Calu3 (cell line): ENCODE measurements around the gene PRND. TPM values are rescaled to one million over a fixed set of nuclear protein-coding genes. Genes with fewer than 3 reads are reported as not detected.
A peak's percentile ranks its signal among the peaks of the same experiment; 100 is the strongest.

ENCODE experiments used
- BruUV-seq: library from RNA; stranded (reverse); fragments of 400-500 nt; replicated peaks from 2 replicates; lab custom pipeline; 2021; lab: Mats Ljungman, UMichigan
- CTCF ChIA-PET: fragments of 300-600 bp; sonication (Branson Sonifier 250); formaldehyde crosslinking; loops from one replicate; lab custom pipeline; 2022; ENCODE audit warnings: antibody characterized with exemption; lab: Charles Lee
- DNase-seq: peaks from one replicate; pipeline ENCODE4 v3.0.0; 2022
- H3K27ac Mint-ChIP-seq: one replicate; pipeline ENCODE4 v1.8.0; 2022; ENCODE audit warnings: mixed read lengths; ENCODE audit not compliant: unreplicated experiment
- H3K27me3 Mint-ChIP-seq: one replicate; pipeline ENCODE4 v1.8.0; 2022; ENCODE audit warnings: mixed read lengths; ENCODE audit not compliant: unreplicated experiment
- H3K36me3 Mint-ChIP-seq: one replicate; pipeline ENCODE4 v1.8.0; 2022; ENCODE audit warnings: mild to moderate bottlenecking, moderate library complexity, mixed read lengths; ENCODE audit not compliant: insufficient read depth, unreplicated experiment
- H3K4me1 Mint-ChIP-seq: one replicate; pipeline ENCODE4 v1.8.0; 2022; ENCODE audit warnings: mild to moderate bottlenecking, low read depth, mixed read lengths; ENCODE audit not compliant: unreplicated experiment
- H3K4me3 Mint-ChIP-seq: one replicate; pipeline ENCODE4 v1.8.0; 2022; ENCODE audit warnings: mild to moderate bottlenecking, low read depth, moderate library complexity, mixed read lengths; ENCODE audit not compliant: unreplicated experiment
- H3K9me3 Mint-ChIP-seq: one replicate; pipeline ENCODE4 v1.8.0; 2022; ENCODE audit warnings: low read depth, mixed read lengths; ENCODE audit not compliant: unreplicated experiment
- CTCF ChIP-seq: fragments of 200-600 bp; IDR thresholded peaks from one replicate; pipeline ENCODE4 v1.8.0; 2022; ENCODE audit warnings: antibody characterized with exemption; ENCODE audit not compliant: unreplicated experiment
- intact Hi-C: fragments of 100-400 bp; cut with micrococcal nuclease; formaldehyde crosslinking; loops from one replicate; pipeline ENCODE4 v1.10.0; 2022; ENCODE audit not compliant: unreplicated experiment
- total RNA-seq: library from RNA; stranded (reverse); gene quantifications from 2 replicates; pipeline ENCODE4 v1.2.3, GENCODE V29; 2022

Gene PRND
- total RNA-seq, 1 experiment from 2014 or later, result not detected

GRCh38 chr20:4730780-4731179, 9.1 kb downstream of the PRND start:
- TF ChIP-seq CTCF, result no peak
- DNase-seq, result no peak
- H3K4me3 Mint-ChIP-seq, result no peak overlapping the region
- H3K27ac Mint-ChIP-seq, result no peak overlapping the region
- H3K4me1 Mint-ChIP-seq, result no peaks in the 10 kb centered on the region
- H3K36me3 Mint-ChIP-seq, result no peaks in the 10 kb centered on the region
- BruUV-seq, result no TSS peak
- no peaks in the 10 kb centered on the region for H3K9me3 Mint-ChIP-seq
- intact Hi-C loops, result no loop called here
- H3K27me3 Mint-ChIP-seq, result peaks cover 21% of the 10 kb centered on the region
- CTCF ChIA-PET, result no interaction called here

GRCh38 chr20:4736875-4737274, 15.2 kb downstream of the PRND start:
- no TSS peak for BruUV-seq
- Mint-ChIP-seq H3K27ac (no peak overlapping the region), H3K4me3 (no peak overlapping the region), H3K27me3 (peaks cover 32% of the 10 kb centered on the region), H3K4me1 (no peaks in the 10 kb centered on the region), H3K36me3 (peaks cover 5% of the 10 kb centered on the region), H3K9me3 (no peaks in the 10 kb centered on the region)
- CTCF ChIA-PET, result interaction anchor here (0.6 kb wide), 1 partner anchor 351 kb away, joined by 3 read pairs; no protein-coding TSS in a partner anchor
- intact Hi-C loops, result no loop called here
- DNase-seq, result no peak
- TF ChIP-seq CTCF, result no peak

GRCh38 chr20:4737857-4738627, 16.3 kb downstream of the PRND start:
- Mint-ChIP-seq H3K27me3 (peaks cover 21% of the 10 kb centered on the region), H3K4me1 (no peaks in the 10 kb centered on the region), H3K4me3 (no peak overlapping the region), H3K36me3 (peaks cover 5% of the 10 kb centered on the region), H3K9me3 (no peaks in the 10 kb centered on the region), H3K27ac (no peak overlapping the region)
- CTCF ChIA-PET, result interaction anchor here (0.5 kb wide), 1 partner anchor 260 kb away, joined by 4 read pairs; no protein-coding TSS in a partner anchor
- intact Hi-C loops, result no loop called here
- no TSS peak for BruUV-seq
- TF ChIP-seq CTCF, result no peak
- no peak for DNase-seq

GRCh38 chr20:4740774-4741431, 19.2 kb downstream of the PRND start:
- Mint-ChIP-seq H3K27me3 (peaks cover 35% of the 10 kb centered on the region), H3K27ac (no peak overlapping the region), H3K4me3 (no peak overlapping the region), H3K9me3 (no peaks in the 10 kb centered on the region), H3K4me1 (no peaks in the 10 kb centered on the region), H3K36me3 (peaks cover 5% of the 10 kb centered on the region)
- CTCF ChIA-PET, result no interaction called here
- intact Hi-C loops, result no loop called here
- no TSS peak for BruUV-seq
- peak; percentile 38 for DNase-seq
- TF ChIP-seq CTCF, result peak; percentile 65
